Choroid plexus epithelial cell (primary cell): ENCODE measurements around the gene UMPS.

Source experiments
- DNase-seq: peaks from one replicate; pipeline ENCODE4 v3.0.0-alpha.2; 2010; ENCODE audit warnings: low read depth
- H3K4me3 ChIP-seq: 2 replicates; pipeline ENCODE4 v1.5.1; 2011; ENCODE audit warnings: low read depth, mild to moderate bottlenecking, control low read depth, low read length, moderate library complexity
- TF ChIP-seq, protein P1 (sequence below): conservative IDR thresholded peaks from 2 replicates; pipeline ENCODE4 v1.5.1; 2011; ENCODE audit warnings: low read depth, mild to moderate bottlenecking, control low read depth, inconsistent platforms, low read length, moderate library complexity

Gene UMPS

DNA sequence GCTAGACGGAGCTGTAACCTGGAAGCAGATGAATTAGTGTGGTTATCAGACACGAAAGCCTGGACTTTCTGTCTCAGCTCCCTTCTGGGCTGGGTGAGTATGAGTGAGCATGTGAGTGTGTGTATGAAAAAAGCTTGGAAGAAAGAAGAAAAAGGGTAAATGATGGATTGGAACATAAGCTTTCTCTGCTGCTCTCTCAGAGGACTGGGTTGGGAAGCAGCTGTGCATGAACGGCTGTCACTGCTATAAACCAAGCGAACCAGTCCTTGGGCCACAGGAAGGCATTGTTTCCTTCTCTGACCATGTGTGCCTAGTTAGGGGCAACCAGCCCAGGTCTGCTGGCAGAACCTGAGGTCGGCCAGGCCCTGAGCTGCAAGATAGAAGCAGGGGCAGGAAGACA lies 37.0 kb downstream of the UMPS start:
- no peak for DNase-seq
- TF ChIP-seq, protein P1, sequence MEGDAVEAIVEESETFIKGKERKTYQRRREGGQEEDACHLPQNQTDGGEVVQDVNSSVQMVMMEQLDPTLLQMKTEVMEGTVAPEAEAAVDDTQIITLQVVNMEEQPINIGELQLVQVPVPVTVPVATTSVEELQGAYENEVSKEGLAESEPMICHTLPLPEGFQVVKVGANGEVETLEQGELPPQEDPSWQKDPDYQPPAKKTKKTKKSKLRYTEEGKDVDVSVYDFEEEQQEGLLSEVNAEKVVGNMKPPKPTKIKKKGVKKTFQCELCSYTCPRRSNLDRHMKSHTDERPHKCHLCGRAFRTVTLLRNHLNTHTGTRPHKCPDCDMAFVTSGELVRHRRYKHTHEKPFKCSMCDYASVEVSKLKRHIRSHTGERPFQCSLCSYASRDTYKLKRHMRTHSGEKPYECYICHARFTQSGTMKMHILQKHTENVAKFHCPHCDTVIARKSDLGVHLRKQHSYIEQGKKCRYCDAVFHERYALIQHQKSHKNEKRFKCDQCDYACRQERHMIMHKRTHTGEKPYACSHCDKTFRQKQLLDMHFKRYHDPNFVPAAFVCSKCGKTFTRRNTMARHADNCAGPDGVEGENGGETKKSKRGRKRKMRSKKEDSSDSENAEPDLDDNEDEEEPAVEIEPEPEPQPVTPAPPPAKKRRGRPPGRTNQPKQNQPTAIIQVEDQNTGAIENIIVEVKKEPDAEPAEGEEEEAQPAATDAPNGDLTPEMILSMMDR, result no peak
- no peak overlapping the region for H3K4me3 ChIP-seq

DNA sequence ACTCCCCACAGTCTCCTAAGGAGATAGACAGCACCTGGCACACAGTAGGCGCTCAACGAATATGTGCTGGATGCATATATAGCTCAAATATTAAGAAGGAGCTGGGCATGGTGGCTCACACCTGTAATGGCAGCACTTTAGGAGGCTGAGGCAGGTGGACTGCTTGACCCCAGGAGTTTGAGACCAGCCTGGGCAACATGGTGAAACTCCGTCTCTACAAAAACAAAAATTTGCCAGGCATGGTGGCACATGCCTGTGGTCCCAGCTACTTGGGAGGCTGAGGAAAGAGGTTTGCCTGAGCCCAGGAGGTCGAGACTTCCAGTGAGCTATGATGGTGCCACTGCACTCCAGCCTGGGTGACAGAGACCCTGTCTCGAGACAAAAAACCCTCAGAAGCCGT lies 37.4 kb downstream of the UMPS start:
- DNase-seq, result no peak
- no peak overlapping the region for H3K4me3 ChIP-seq
- TF ChIP-seq, protein P1, result no peak

DNA sequence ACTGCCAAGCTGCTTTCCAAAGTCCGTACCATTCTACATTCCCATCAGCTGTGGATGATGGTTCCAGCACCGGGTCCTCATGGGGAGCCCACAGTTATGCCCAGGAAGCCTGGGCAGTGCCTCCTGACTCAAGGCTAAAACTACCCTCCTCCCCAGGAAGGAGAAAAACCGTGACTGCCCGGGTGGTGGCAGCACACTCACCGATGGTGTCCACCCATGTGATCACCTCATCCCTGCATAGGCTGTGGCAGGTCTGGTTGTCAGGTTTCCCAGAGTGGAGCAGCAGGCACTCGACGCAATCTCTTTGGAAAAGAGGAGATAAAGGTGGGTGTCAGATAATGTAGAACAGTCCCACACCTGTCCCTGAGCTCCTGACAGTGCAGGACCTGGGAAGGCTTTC lies 38.6 kb downstream of the UMPS start:
- H3K4me3 ChIP-seq, result no peak overlapping the region
- TF ChIP-seq, protein P1, result peak; percentile 54
- DNase-seq, result peak; percentile 43

DNA sequence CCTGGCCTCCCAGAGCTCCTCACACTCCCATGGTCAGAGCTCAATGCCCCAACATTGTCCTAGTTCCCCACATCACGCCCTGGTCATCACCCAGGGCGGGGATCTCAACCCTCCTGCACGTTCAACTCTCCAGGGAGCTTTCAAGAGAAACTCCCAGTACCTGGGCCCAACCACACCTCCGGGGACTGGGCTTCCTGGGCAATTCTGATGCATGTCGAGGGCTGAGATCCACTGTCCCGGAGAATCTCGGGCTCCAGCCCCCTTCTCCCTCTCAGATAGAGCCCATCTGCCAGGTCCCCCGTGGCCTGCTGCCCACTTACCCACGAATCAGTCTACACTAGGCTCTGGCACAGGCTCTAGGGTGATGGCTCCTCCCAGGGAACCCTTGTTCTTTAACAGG lies 39.2 kb downstream of the UMPS start:
- TF ChIP-seq, protein P1, result no peak
- H3K4me3 ChIP-seq, result no peak overlapping the region
- no peak for DNase-seq

DNA sequence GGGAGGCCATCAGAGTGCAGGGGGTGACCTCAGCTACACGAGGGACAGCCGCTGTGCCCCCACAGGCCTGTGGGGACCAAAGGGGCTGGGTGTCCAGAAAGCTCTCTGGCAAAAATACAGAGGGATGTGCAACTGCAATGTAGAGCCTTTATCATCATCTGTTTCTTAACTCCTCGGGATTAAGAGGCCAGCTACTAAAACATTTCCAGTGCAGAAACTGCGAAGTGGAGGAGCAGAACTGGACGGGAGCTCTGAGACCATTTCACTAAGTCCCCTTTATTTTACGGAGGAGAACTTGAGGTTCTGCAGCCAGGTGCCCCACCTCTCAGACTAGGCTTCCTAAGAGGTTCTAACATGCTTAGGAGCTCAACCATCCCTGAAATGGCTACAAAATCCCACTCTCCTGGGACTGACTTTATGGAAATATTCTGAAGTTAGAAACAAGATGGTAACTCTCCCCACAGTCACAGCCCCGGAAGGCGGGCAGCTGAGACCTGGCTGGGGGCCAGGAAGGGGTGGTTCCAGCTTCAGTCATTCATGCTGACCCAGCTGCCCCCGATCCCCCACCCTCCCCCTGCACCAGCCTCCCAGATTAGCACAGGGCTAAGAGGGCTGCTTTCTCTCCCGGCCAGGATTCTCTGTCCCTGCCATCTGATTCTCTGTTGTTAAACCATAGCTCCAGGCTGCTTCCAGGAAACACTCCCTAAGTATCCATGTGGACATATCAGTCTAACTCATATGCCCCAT lies 40.3 kb downstream of the UMPS start:
- H3K4me3 ChIP-seq, result no peak overlapping the region
- TF ChIP-seq, protein P1, result no peak
- no peak for DNase-seq

DNA sequence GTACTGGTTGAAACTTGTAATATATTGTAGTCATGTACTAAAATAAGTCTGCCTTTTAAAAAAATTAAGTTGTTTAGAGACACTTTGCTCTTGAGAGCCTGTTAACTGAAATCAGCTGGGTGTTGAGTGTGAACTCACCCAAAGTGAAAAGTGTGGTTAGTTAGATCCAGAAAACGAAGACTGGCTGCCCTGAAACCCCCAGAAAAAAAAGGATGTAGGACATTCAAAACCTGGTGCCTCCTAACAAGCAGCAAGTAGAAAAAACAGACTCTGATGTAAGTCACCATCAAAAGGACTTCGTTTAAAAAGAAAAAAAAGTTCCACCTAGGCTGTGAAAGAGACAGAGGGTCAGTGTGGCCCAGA lies 40.8 kb downstream of the UMPS start:
- no peak for DNase-seq
- TF ChIP-seq, protein P1, result no peak
- no peak overlapping the region for H3K4me3 ChIP-seq
